K562 (cell line): ENCODE data around the gene DGKZ. TPM values are rescaled to one million over a fixed set of nuclear protein-coding genes. Genes with fewer than 3 reads are reported as not detected.

ENCODE experiments used
- ATAC-seq: fragments of 200-7000 bp; cut with Tn5 transposase; 3 replicates; pipeline ENCODE4 v1.9.1; 2020; ENCODE audit warnings: moderate library complexity
- BruUV-seq: library from RNA; stranded (reverse); fragments of 400-500 nt; replicated peaks from 2 replicates; lab custom pipeline; 2021; lab: Mats Ljungman, UMichigan
- CTCF ChIA-PET: fragments of 300-600 bp; formaldehyde crosslinking; extraction: SDS; loops from one replicate; lab custom pipeline; 2021; ENCODE audit warnings: low intra/inter-chr PET ratio; lab: Yijun Ruan, JAX
- POLR2A ChIA-PET: fragments of 300-600, 350-650 bp; sonication (Branson Sonifier 250); formaldehyde crosslinking; extraction: SDS; loops from one replicate; lab custom pipeline; 2021; ENCODE audit warnings: antibody characterized with exemption, inconsistent platforms; lab: Yijun Ruan, JAX
- DNase-seq, 4 experiments: peaks; one replicate each; pipeline versions ENCODE4 v3.0.0 to v3.0.0-alpha.2; 2011 to 2018; ENCODE audit warnings: low spot score in 3 of 4, mixed read lengths in 3 of 4; ENCODE audit errors: extremely low read depth in 1 of 4
- FAIRE-seq: peaks from 2 replicates; lab custom pipeline; 2011; peaks lifted over from hg19 to GRCh38; lab: Jason Lieb, UNC
- H2AFZ ChIP-seq: 2 replicates; pipeline ENCODE4 v1.6.0; 2011; ENCODE audit warnings: low read depth, low read length, control low read depth, inconsistent platforms
- H3K27ac ChIP-seq: fragments of 200-600 bp; 3 replicates; pipeline ENCODE4 v1.8.0; 2011; ENCODE audit warnings: low read depth, mild to moderate bottlenecking, control low read depth, inconsistent platforms, low read length, moderate library complexity, mixed read lengths; ENCODE audit errors: extremely low read depth
- H3K27me3 ChIP-seq, 2 experiments: fragments of 300-600 bp in 1 of 2; 2 replicates in 1 of 2; 3 replicates in 1 of 2; pipeline versions ENCODE4 v1.6.0 to v1.8.0; 2011; ENCODE audit warnings: inconsistent platforms in 2 of 2, low read length in 2 of 2, mild to moderate bottlenecking in 1 of 2, mixed read lengths in 1 of 2, moderate library complexity in 1 of 2; ENCODE audit not compliant: control insufficient read depth in 2 of 2, insufficient read depth in 2 of 2
- H3K36me3 ChIP-seq: fragments of 300-600 bp; 3 replicates; pipeline ENCODE4 v1.8.0; 2011; ENCODE audit warnings: mild to moderate bottlenecking, low read length, inconsistent platforms; ENCODE audit not compliant: control insufficient read depth, insufficient read depth
- H3K4me1 ChIP-seq, 2 experiments: fragments of 200-600 bp in 1 of 2; replicated peaks in 1 of 2; 2 replicates in 1 of 2; 3 replicates in 1 of 2; pipeline versions ENCODE4 v1.5.1 to v1.8.0; 2011; ENCODE audit warnings: inconsistent platforms in 2 of 2, low read length in 2 of 2, mild to moderate bottlenecking in 1 of 2, mixed read lengths in 1 of 2, moderate library complexity in 1 of 2; ENCODE audit not compliant: control insufficient read depth in 2 of 2, insufficient read depth in 2 of 2
- H3K4me2 ChIP-seq: 2 replicates; pipeline ENCODE4 v1.6.1; 2011; ENCODE audit warnings: low read length, control low read depth, inconsistent platforms, mixed read lengths; ENCODE audit not compliant: insufficient read depth
- H3K4me3 ChIP-seq: fragments of 200-600 bp; sonication (generic), shearing (Covaris generic); 2 replicates; pipeline ENCODE4 v1.5.1; 2016; ENCODE audit warnings: control low read depth, inconsistent platforms
- H3K79me2 ChIP-seq: fragments of 200-600 bp; 3 replicates; pipeline ENCODE4 v1.8.0; 2011; ENCODE audit warnings: low read length, inconsistent platforms; ENCODE audit not compliant: control insufficient read depth, insufficient read depth
- H3K9ac ChIP-seq, 2 experiments: 2 replicates each; pipeline versions ENCODE4 v1.6.0 to v1.6.1; 2011; ENCODE audit warnings: low read depth in 2 of 2, low read length in 2 of 2, control low read depth in 1 of 2, inconsistent platforms in 1 of 2, mild to moderate bottlenecking in 1 of 2, mixed read lengths in 1 of 2; ENCODE audit not compliant: insufficient read depth in 1 of 2
- H3K9me1 ChIP-seq: one replicate; pipeline ENCODE4 v1.6.0; 2011; ENCODE audit warnings: inconsistent platforms, mild to moderate bottlenecking, low read length, moderate library complexity; ENCODE audit not compliant: control insufficient read depth, insufficient read depth
- H3K9me3 ChIP-seq: replicated peaks from 2 replicates; pipeline ENCODE4 v1.5.1; 2011; ENCODE audit warnings: low read depth, low read length, inconsistent platforms; ENCODE audit not compliant: control insufficient read depth, insufficient read depth
- H4K20me1 ChIP-seq: replicated peaks from 2 replicates; pipeline ENCODE4 v1.6.1; 2011; ENCODE audit warnings: low read length, inconsistent platforms, mixed read lengths; ENCODE audit not compliant: control insufficient read depth, insufficient read depth
- CBFB ChIP-seq: sonication (generic); formaldehyde crosslinking; IDR thresholded peaks from 2 replicates; pipeline ENCODE4 v1.4.0; 2020; ENCODE audit warnings: mild to moderate bottlenecking, missing genetic modification reagents
- CHAMP1 ChIP-seq: fragments of 450-650 bp; IDR thresholded peaks from 2 replicates; pipeline ENCODE4 v1.6.1; 2016; ENCODE audit warnings: mild to moderate bottlenecking
- CREB1 ChIP-seq, 2 experiments: sonication (generic) in 1 of 2; formaldehyde crosslinking in 1 of 2; IDR thresholded peaks; 2 replicates each; pipeline versions ENCODE4 v1.6.1 to v1.8.0; 2012 to 2022; ENCODE audit warnings: inconsistent platforms in 1 of 2, mild to moderate bottlenecking in 1 of 2, missing genetic modification reagents in 1 of 2, moderate library complexity in 1 of 2
- E4F1 ChIP-seq: fragments of 250-450 bp; sonication (Bioruptor Pico); IDR thresholded peaks from 2 replicates; pipeline ENCODE4 v1.5.0; 2021; ENCODE audit warnings: mild to moderate bottlenecking, borderline replicate concordance
- ESRRA ChIP-seq: fragments of 450-650 bp; IDR thresholded peaks from 2 replicates; pipeline ENCODE4 v1.6.1; 2014; ENCODE audit warnings: low read depth, mild to moderate bottlenecking, moderate library complexity, borderline replicate concordance
- GATAD2A ChIP-seq: fragments of 450-650 bp; IDR thresholded peaks from 2 replicates; pipeline ENCODE4 v1.6.1; 2017
- NR2C2 ChIP-seq, 2 experiments: fragments of 200-800 bp in 1 of 2; sonication (Bioruptor generic) in 1 of 2; sonication (generic) in 1 of 2; formaldehyde crosslinking in 1 of 2; IDR thresholded peaks; 2 replicates each; pipeline versions ENCODE4 v1.6.1 to v1.8.0; 2016 to 2022; ENCODE audit warnings: mild to moderate bottlenecking in 1 of 2, missing compliant biosample characterization in 1 of 2, missing genetic modification characterization in 1 of 2, missing genetic modification reagents in 1 of 2
- PCBP2 ChIP-seq: fragments of 200-400 bp; formaldehyde crosslinking; IDR thresholded peaks from 2 replicates; pipeline ENCODE4 v1.6.1; 2018; ENCODE audit warnings: low read length, low read depth, mild to moderate bottlenecking, moderate library complexity; ENCODE audit not compliant: poor library complexity, severe bottlenecking
- POLR2AphosphoS5 ChIP-seq: IDR thresholded peaks from 2 replicates; pipeline ENCODE4 v1.6.1; 2011; ENCODE audit warnings: mild to moderate bottlenecking, low read depth, low read length, moderate library complexity; ENCODE audit not compliant: control insufficient read depth, insufficient read depth
- RBM22 ChIP-seq: fragments of 200-400 bp; formaldehyde crosslinking; IDR thresholded peaks from 2 replicates; pipeline ENCODE4 v1.6.1; 2018; ENCODE audit warnings: low read length, low read depth; ENCODE audit not compliant: poor library complexity, severe bottlenecking
- SMARCB1 ChIP-seq: IDR thresholded peaks from 2 replicates; pipeline ENCODE4 v1.6.1; 2011; ENCODE audit warnings: improper control_type of control experiment, low read depth; ENCODE audit not compliant: insufficient read length
- SOX6 ChIP-seq: fragments of 450-650 bp; IDR thresholded peaks from 2 replicates; pipeline ENCODE4 v1.6.1; 2014; ENCODE audit warnings: mild to moderate bottlenecking
- YBX1 ChIP-seq: fragments of 450-650 bp; IDR thresholded peaks from 2 replicates; pipeline ENCODE4 v1.7.1; 2016; ENCODE audit warnings: mild to moderate bottlenecking
- WGBS: fragments of 100-300 bp; shearing (Covaris generic); methylation state at CpG from one replicate; pipeline ENCODE4 v1.1.6; 2016; ENCODE audit warnings: low coverage, mixed read lengths; ENCODE audit not compliant: insufficient coverage; ENCODE audit errors: missing lambda C conversion rate; 5-methylcytosine and 5-hydroxymethylcytosine counted together
- in situ Hi-C: fragments of 300-500 bp; cut with MboI; formaldehyde crosslinking; loops from 4 replicates; pipeline ENCODE4 v1.15.0; 2018; ENCODE audit warnings: inconsistent platforms, mixed read lengths
- intact Hi-C: fragments of 100-400 bp; cut with micrococcal nuclease; formaldehyde crosslinking; loops from 2 replicates; pipeline ENCODE4 v1.14.2; 2022
- polyA plus RNA-seq, 8 experiments: library from polyadenylated mRNA; depleted of rRNA in 4 of 8; stranded (reverse) in 5 of 8; unstranded in 3 of 8; fragments of >200 nt; fragmentation: Nextera tagmentation in 2 of 8; fragmentation: Illumina TruSeq in 1 of 8; extraction: Ambion mirVana in 2 of 8; extraction: Trizol in 1 of 8; gene quantifications; 2 replicates each; pipeline versions ENCODE4 v1.2.1 to v1.2.3, GENCODE V29; 2011 to 2014; ENCODE audit warnings: inconsistent platforms in 1 of 8, missing spikeins in 1 of 8
- total RNA-seq, 7 experiments: library from RNA; depleted of rRNA in 6 of 7; stranded (reverse); fragments of >200 nt in 6 of 7; fragmentation: Illumina TruSeq in 2 of 7; extraction: Trizol in 2 of 7; gene quantifications; 2 replicates each; pipeline versions ENCODE4 v1.2.1 to v1.2.3, GENCODE V29; 2011 to 2021; ENCODE audit warnings: low replicate concordance in 1 of 7

Gene DGKZ
- total and polyA plus RNA-seq, 9 of the 15 experiments (the other 6 are each of a cell fraction or from before 2014, with no cell fraction given): 0.51 to 100 (median 44.2) TPM

GRCh38 chr11:46362156-46363030 is 15.1 kb downstream of the DGKZ start:
- H3K9ac ChIP-seq: peak overlapping the region; percentile 78 to 94; a peak in 3 of 4 replicates
- H3K27ac ChIP-seq: peak overlapping the region; percentile 94
- 86% methylated on average over 19 of the region's 20 CpGs for WGBS
- H3K27me3 ChIP-seq: no peaks in the 10 kb centered on the region
- BruUV-seq: no TSS peak
- in situ Hi-C loops: no loop called here
- no peak for DNase-seq
- FAIRE-seq: no peak
- intact Hi-C loops: no loop called here
- CTCF ChIA-PET: no interaction called here
- no peak for ATAC-seq
- POLR2A ChIA-PET: interaction anchor here (0.6 to 2.0 kb wide), 3 partner anchors 10 to 46 kb away, joined by 3 to 7 read pairs (median 3); no protein-coding TSS in a partner anchor
- H3K9me3 ChIP-seq: no peaks in the 10 kb centered on the region
- H3K79me2 ChIP-seq: peaks cover 52% of the 10 kb centered on the region
- no peak overlapping the region; the same call in 1 of the 2 replicates for H3K4me3 ChIP-seq
- H2AFZ ChIP-seq: no peak overlapping the region
- H3K36me3 ChIP-seq: peaks cover 32% of the 10 kb centered on the region; the same call in 1 of the 3 replicates
- no peaks in the 10 kb centered on the region for H4K20me1 ChIP-seq
- peak overlapping the region; percentile 77; the same call in 1 of the 2 replicates for H3K4me2 ChIP-seq
- peaks cover 31 to 58% of the 10 kb centered on the region in 2 experiments for H3K4me1 ChIP-seq
- peaks cover 2% of the 10 kb centered on the region for H3K9me1 ChIP-seq
- TF ChIP-seq POLR2AphosphoS5 (no peak), PCBP2 (no peak), CBFB (CRISPR knock-in tag) (no peak), CREB1 (IDR thresholded peaks at IDR 0.05) (no peak), CREB1 (CRISPR knock-in tag; IDR thresholded peaks at IDR 0.05) (no peak), CHAMP1 (no peak), RBM22 (no peak), ESRRA (peak; percentile 79), NR2C2 (CRISPR knock-in tag; IDR thresholded peaks at IDR 0.05) (no peak), NR2C2 (tag; IDR thresholded peaks at IDR 0.05) (no peak), YBX1 (no peak), GATAD2A (no peak), E4F1 (no peak), SMARCB1 (no peak), SOX6 (no peak)
